Retinal pigment epithelial cell (primary cell): Measurements from ENCODE around the gene RBMS3.

ENCODE experiments used
- DNase-seq: peaks from one replicate; pipeline ENCODE4 v3.0.0-alpha.2; 2010; ENCODE audit warnings: low read depth
- H3K4me3 ChIP-seq: 2 replicates; pipeline ENCODE4 v1.5.1; 2011; ENCODE audit warnings: mild to moderate bottlenecking, low read length, control low read depth, moderate library complexity
- CTCF ChIP-seq: conservative IDR thresholded peaks from 2 replicates; pipeline ENCODE4 v1.5.1; 2011; ENCODE audit warnings: low read depth, low read length, control low read depth, inconsistent platforms

Gene RBMS3

DNA sequence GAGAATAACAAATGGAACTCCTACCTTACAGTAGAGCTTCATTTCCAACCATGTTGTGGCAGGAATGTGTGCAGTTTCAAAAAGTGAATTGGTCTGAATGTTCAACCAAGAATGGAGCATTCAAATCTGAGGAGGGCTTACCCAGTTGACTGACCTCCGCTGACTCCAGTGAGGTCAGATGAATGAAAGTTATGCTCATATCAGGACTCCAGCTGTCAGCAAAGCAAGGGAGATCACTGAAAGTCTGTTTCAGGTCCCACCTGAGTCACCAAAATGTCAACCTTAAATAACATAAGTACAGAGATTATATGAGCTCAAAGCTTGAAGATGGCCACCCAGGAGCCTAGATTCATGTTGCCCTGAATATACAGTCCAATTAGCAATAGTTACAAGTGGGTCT lies 473.5 kb downstream of the RBMS3 start:
- no peak for DNase-seq
- no peak for TF ChIP-seq CTCF
- no peak overlapping the region for H3K4me3 ChIP-seq

DNA sequence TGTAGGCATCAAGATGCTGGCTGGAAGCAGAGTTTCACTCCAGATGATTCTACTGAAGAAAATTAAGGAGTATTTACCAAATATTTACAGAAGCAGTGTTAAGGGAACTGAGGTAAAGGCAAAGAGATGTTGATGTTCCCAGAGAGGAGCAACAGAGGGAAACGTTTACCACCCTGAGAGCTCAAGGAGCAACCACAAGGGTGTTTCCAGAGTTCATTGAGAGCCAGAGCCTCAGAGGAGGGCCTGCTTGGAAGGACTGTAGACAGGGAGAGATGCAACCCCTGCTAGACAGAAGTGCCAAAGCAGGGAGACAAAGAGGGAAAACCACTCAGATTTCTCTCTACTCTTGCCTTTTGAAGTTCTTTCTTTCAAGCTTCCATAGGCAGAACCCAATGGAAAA lies 474.5 kb downstream of the RBMS3 start:
- no peak overlapping the region for H3K4me3 ChIP-seq
- no peak for TF ChIP-seq CTCF
- no peak for DNase-seq

DNA sequence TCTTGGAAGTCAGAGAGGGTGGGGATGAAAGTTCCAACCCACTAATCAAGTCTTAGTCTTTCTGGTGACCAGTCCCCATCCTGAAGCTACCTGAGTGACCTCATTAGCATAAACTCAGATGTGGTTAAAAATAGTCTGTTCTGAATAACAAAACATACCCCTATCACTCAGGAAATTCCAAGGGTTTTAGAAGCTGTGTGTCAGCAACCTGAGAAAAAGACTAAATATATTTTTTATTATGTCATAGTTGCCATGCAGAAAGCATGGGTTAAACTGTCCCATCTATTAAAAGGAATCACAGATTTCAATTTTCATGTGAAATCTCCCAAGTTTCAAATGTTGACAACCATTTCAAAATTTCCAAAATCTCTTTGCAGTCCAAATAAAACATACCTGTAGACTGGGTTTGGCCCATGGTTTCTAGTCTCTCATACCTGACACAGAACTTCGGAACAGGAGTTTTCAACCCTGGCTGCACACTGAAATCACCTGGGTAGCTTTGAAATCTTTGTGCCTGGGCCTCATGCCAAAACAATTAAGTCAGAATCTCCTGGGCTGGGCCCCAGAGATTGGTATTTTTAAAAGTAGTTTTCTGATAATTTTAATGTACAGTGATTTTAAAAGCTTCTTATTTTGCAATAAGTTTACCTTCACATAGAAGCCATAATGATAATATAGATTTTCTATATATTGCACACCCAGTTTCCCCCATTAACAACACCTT lies 476.3 kb downstream of the RBMS3 start:
- H3K4me3 ChIP-seq = no peak overlapping the region
- no peak for DNase-seq
- TF ChIP-seq CTCF = no peak

DNA sequence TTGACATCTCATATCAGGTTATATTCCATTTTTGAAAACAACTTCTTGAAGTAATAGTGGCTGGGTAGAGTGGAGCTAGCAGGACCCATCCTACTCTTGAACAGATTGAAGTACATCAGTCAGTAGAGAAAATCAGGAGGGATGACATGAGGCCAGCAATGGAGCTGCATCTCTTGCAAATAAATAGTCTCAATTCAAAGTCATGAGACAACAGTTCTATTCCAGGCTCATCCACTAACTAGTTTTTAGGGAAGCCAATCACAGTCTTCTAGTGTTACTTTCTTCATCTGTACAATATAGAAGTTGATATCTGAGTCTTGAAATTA lies 477.2 kb downstream of the RBMS3 start:
- no peak for DNase-seq
- TF ChIP-seq CTCF = no peak
- no peak overlapping the region for H3K4me3 ChIP-seq

- TF ChIP-seq CTCF = no peak
- DNase-seq = peak; percentile 71
- no peak overlapping the region for H3K4me3 ChIP-seq
Measured at GRCh38 chr3:29758434-29759322, 477.8 kb downstream of the RBMS3 start.

- peak; percentile 39 for DNase-seq
- H3K4me3 ChIP-seq = no peak overlapping the region
- no peak for TF ChIP-seq CTCF
Measured at GRCh38 chr3:29759411-29760225, 478.7 kb downstream of the RBMS3 start.
